ENCODE measurements around the gene CRADD. TPM values are rescaled to one million over a fixed set of nuclear protein-coding genes. Genes with fewer than 3 reads are reported as not detected.
"Not testable (repeated sequence)": the region's sequence is repeated elsewhere in the genome, so short reads cannot be mapped to it uniquely, and the experiment has no call there.

The CRADD gene
- total RNA-seq, 1 experiment from 2014 or later: 10.1 TPM

GRCh38 chr12:93884794-93885460, 207.8 kb downstream of the CRADD start:
- no peak overlapping the region for H3K27ac Mint-ChIP-seq (ENCODE audit: unreplicated experiment)
- no TSS peak for BruUV-seq (replicated peaks)
- no peaks in the 10 kb centered on the region for H3K4me1 Mint-ChIP-seq (ENCODE audit: low read depth, unreplicated experiment)
- H3K36me3 Mint-ChIP-seq (ENCODE audit: insufficient read depth, unreplicated experiment): no peaks in the 10 kb centered on the region
- intact Hi-C loops (cut with micrococcal nuclease; ENCODE audit: unreplicated experiment): no loop called here
- CTCF ChIA-PET: no interaction called here
- DNase-seq: no peak
- H3K9me3 Mint-ChIP-seq (ENCODE audit: low read depth, unreplicated experiment): no peaks in the 10 kb centered on the region
- H3K27me3 Mint-ChIP-seq (ENCODE audit: unreplicated experiment): no peaks in the 10 kb centered on the region
- no peak overlapping the region for H3K4me3 Mint-ChIP-seq (ENCODE audit: low read depth, unreplicated experiment)
- no peak for TF ChIP-seq CTCF (IDR thresholded peaks at IDR 0.05; ENCODE audit: unreplicated experiment)

- BruUV-seq (replicated peaks); intact Hi-C loops (cut with micrococcal nuclease; ENCODE audit: unreplicated experiment); H3K27ac Mint-ChIP-seq (ENCODE audit: unreplicated experiment); H3K27me3 Mint-ChIP-seq (ENCODE audit: unreplicated experiment); H3K9me3 Mint-ChIP-seq (ENCODE audit: low read depth, unreplicated experiment); H3K4me1 Mint-ChIP-seq (ENCODE audit: low read depth, unreplicated experiment); H3K36me3 Mint-ChIP-seq (ENCODE audit: insufficient read depth, unreplicated experiment); H3K4me3 Mint-ChIP-seq (ENCODE audit: low read depth, unreplicated experiment); CTCF ChIA-PET; DNase-seq: not testable (repeated sequence)
Observed at GRCh38 chr12:93885973-93886532, 208.9 kb downstream of the CRADD start.

GRCh38 chr12:93886533-93887511, 209.6 kb downstream of the CRADD start:
- intact Hi-C loops (cut with micrococcal nuclease; ENCODE audit: unreplicated experiment): no loop called here
- no peaks in the 10 kb centered on the region for H3K27me3 Mint-ChIP-seq (ENCODE audit: unreplicated experiment)
- CTCF ChIA-PET: no interaction called here
- DNase-seq: no peak
- no TSS peak for BruUV-seq (replicated peaks)
- no peak for TF ChIP-seq CTCF (IDR thresholded peaks at IDR 0.05; ENCODE audit: unreplicated experiment)
- H3K4me3 Mint-ChIP-seq (ENCODE audit: low read depth, unreplicated experiment): no peak overlapping the region
- H3K4me1 Mint-ChIP-seq (ENCODE audit: low read depth, unreplicated experiment): no peaks in the 10 kb centered on the region
- H3K9me3 Mint-ChIP-seq (ENCODE audit: low read depth, unreplicated experiment): no peaks in the 10 kb centered on the region
- no peaks in the 10 kb centered on the region for H3K36me3 Mint-ChIP-seq (ENCODE audit: insufficient read depth, unreplicated experiment)
- H3K27ac Mint-ChIP-seq (ENCODE audit: unreplicated experiment): no peak overlapping the region

- CTCF ChIA-PET: no interaction called here
- Mint-ChIP-seq H3K4me3 (ENCODE audit: low read depth, unreplicated experiment) (no peak overlapping the region), H3K9me3 (ENCODE audit: low read depth, unreplicated experiment) (no peaks in the 10 kb centered on the region), H3K27ac (ENCODE audit: unreplicated experiment) (no peak overlapping the region), H3K4me1 (ENCODE audit: low read depth, unreplicated experiment) (no peaks in the 10 kb centered on the region), H3K27me3 (ENCODE audit: unreplicated experiment) (no peaks in the 10 kb centered on the region), H3K36me3 (ENCODE audit: insufficient read depth, unreplicated experiment) (no peaks in the 10 kb centered on the region)
- no peak for DNase-seq
- no peak for TF ChIP-seq CTCF (IDR thresholded peaks at IDR 0.05; ENCODE audit: unreplicated experiment)
- intact Hi-C loops (cut with micrococcal nuclease; ENCODE audit: unreplicated experiment): no loop called here
- no TSS peak for BruUV-seq (replicated peaks)
Observed at GRCh38 chr12:93888964-93889363, 211.8 kb downstream of the CRADD start.
